GM12892 (cell line): ENCODE measurements around the gene SCAMP5.
A peak's percentile ranks its signal among the peaks of the same experiment; 100 is the strongest.

Source experiments
- DNase-seq: peaks from one replicate; pipeline ENCODE4 v3.0.0; 2011; ENCODE audit not compliant: insufficient read length
- FAIRE-seq: peaks from 2 replicates; lab custom pipeline; 2011; peaks lifted over from hg19 to GRCh38; lab: Jason Lieb, UNC
- POLR2A ChIP-seq: IDR thresholded peaks from 2 replicates; pipeline ENCODE4 v1.6.1; 2011; ENCODE audit warnings: low read depth, low read length, control low read depth
- POLR2AphosphoS5 ChIP-seq: IDR thresholded peaks from 2 replicates; pipeline ENCODE4 v1.6.1; 2011; ENCODE audit warnings: low read depth, low read length, control low read depth
- TAF1 ChIP-seq: IDR thresholded peaks from 2 replicates; pipeline ENCODE4 v1.6.1; 2011; ENCODE audit warnings: low read depth, mild to moderate bottlenecking, control low read depth, low read length, borderline replicate concordance

SCAMP5 gene

DNA sequence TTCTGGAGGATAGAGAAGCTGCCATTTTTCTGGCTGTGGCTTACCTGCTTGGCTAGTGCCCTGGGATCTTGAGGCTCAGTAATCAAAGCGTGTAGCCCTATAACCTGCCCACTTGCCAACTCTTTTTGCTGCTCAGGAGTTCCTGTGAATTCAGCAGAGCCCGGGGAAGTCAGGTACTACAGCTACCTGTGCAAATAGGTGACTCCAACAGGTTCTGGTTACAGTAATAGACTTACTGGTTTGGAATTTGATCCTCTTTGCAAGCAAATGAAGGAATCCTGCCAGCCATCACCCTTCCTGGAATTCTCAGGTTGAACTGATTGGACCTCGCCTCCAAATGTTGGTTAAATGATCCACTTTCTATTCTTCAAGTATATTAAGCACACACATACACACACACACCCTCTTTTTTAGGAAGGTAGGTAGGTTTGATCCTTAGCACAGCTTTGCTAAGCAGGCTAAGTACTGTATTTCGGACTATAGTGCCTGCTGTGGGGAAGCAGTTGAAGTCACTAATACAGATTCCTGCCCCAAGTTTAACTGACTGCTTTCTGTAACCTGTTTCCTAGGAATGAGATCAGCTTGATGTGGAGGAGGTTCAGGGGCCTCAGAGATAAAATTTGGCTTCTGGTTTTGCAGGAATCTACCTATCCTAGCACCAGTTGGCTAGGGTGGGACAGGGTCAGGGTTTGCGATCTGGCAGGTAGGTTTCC, 30.3 kb downstream of the SCAMP5 start:
- no peak for TF ChIP-seq POLR2AphosphoS5
- TF ChIP-seq TAF1, result no peak
- TF ChIP-seq POLR2A, result no peak
- no peak for FAIRE-seq
- no peak for DNase-seq

DNA sequence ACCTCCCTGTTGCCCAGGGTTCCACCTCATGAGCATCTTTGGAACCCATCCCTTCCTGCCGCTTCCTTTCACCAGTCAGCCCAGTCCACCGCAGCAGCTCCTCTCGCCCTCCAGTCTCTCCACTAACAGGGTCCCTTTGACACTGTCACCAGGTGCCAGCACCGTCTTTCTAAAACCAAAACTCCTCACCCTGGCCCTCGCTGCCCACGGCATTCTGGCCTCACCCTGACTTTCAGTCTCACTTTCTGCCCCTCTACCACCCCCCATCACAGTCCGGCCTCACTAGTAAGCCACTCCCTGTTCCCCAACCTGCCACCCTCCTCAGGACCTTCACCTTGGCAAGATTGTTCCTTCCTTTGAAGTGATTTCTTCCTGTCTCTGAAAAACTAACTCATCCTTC, 32.2 kb downstream of the SCAMP5 start:
- no peak for TF ChIP-seq TAF1
- no peak for TF ChIP-seq POLR2A
- no peak for TF ChIP-seq POLR2AphosphoS5
- DNase-seq (no peak), FAIRE-seq (no peak)

DNA sequence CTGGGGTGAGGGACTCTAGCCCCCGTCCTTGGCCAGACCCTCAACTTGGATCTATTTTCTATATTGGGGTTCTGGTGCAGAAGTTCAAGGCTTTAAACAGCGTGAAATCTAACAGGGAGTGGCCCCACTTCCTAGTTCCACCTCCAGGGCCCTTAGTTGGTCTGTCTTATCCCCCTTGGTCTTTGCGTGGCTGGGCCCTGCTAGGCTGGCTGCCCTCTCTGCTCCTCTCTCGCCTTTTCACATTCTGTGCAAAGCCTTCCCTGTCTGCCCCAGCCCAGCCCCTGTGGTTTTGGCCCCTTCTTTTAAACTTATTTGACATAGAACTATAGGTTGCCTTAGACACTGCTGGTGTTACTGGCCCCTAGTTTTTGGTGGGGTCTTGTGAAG, 33.6 kb downstream of the SCAMP5 start:
- no peak for TF ChIP-seq POLR2A
- TF ChIP-seq POLR2AphosphoS5, result no peak
- no peak for TF ChIP-seq TAF1
- DNase-seq (no peak), FAIRE-seq (no peak)

DNA sequence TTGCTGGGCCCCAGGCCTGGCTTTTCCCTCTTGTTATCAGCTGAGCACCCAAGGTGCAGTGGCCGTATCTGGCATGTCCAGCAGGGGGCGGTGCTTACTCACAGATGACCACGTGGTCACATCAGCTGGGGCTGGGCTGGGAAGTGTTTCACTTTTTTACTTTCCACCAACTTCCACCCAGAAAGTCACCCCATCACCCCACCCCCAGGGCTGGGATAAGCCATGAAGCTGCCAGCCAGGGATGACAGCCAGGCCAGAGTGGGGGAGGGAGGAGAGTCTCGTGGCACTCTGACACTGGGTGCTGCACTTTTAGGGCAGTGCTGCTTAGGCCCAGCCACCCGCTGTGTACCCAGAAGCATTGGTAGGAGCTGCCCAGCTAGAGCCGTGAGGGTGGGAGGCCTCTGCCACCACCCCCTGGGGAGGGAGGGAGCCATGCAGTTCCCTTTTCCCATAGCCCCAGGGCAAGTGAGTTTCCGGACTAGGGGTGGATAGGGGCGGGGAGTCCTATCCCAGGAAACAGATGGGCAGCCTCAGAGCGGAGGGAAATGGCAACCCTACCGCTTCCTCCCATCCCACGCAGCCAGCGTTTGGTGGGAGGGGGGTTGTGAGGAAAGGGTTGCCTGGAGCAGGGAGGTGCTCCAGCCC, 34.1 kb downstream of the SCAMP5 start:
- TF ChIP-seq POLR2A, result no peak
- TF ChIP-seq POLR2AphosphoS5, result no peak
- no peak for TF ChIP-seq TAF1
- FAIRE-seq, result peak; percentile 94
- DNase-seq, result peak; percentile 68

DNA sequence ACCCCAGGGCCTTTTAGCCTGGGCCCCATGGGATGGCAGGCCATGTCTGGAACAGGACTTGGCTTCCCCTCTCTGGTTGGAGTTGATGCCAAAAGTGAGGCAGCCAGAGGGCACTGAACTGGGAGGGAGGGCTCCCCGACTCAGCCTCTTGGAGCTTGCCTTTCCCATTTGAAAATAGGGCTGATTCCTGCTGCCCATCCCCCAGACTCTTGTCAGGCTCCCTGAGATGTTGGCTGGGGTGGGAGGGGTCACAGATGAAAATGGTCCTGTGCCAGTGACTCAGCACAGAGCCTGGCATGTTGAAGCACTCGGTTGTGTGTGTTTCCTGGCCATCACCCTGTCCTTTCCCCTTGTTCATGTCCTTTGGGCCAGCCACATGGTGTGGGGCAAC, 34.7 kb downstream of the SCAMP5 start:
- TF ChIP-seq POLR2A (no peak), TAF1 (no peak), POLR2AphosphoS5 (no peak)
- DNase-seq (no peak), FAIRE-seq (no peak)

DNA sequence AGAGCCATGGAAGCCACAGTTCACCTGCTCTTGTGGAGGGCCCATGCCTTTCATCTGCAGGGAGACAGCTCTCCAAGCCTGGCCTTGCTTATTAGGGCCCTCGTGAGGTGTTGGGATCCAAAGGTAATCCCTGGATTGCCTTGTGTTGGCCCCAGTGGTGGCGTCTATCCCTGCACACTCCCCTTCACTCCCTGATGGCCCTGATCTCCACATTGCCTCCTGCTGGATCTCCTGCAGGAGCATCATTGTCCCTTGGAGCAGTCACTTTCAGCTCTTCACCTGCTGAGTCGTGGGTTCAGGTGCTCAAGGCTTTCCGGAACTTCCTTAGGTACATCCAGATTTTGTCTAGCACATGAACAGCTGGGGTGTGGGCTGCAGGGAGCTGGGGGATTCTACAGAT, 35.1 kb downstream of the SCAMP5 start:
- TF ChIP-seq POLR2AphosphoS5 (no peak), POLR2A (no peak), TAF1 (no peak)
- FAIRE-seq (no peak), DNase-seq (no peak)

DNA sequence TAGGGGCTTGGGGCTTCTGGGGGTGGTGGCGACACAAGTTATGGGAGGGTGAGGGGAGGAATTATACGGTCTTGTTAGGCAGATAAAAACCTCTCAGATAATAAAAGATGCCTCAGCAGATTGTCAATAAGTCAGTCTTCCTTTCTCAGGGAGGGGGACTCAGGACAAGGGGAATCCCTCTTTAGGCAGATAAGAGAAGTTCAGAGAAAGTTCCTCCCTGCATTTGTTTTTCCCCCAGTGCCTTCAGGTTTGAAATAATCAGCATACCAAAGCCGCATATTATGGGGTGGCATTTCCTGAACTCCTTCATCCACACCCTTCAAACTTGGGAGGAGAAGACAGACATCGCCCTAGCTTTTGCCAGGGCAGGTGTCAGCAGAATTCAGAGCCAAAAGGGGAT, 36.5 kb downstream of the SCAMP5 start:
- DNase-seq (no peak), FAIRE-seq (no peak)
- TF ChIP-seq POLR2AphosphoS5, result no peak

DNA sequence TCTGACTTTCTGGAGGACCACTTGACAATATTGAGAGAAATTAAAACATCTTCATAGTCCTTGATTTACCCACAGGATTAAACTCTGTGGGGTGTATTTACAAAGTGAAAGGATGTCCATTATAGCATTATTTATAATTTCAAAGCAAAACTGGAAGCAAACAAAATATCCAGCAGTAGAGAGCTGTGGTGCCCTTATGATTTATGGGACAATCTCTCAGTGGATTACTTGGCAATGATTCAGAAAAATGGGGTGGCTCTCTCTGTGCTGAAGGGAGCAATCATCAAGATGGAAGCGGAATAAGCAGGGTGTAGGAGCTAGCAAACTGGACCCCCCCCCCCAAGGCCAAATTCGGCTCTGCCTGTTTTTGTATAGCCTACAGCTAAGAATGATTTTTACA, 37.0 kb downstream of the SCAMP5 start:
- no peak for TF ChIP-seq POLR2AphosphoS5
- TF ChIP-seq TAF1, result no peak
- no peak for TF ChIP-seq POLR2A
- DNase-seq, result no peak
- no peak for FAIRE-seq

DNA sequence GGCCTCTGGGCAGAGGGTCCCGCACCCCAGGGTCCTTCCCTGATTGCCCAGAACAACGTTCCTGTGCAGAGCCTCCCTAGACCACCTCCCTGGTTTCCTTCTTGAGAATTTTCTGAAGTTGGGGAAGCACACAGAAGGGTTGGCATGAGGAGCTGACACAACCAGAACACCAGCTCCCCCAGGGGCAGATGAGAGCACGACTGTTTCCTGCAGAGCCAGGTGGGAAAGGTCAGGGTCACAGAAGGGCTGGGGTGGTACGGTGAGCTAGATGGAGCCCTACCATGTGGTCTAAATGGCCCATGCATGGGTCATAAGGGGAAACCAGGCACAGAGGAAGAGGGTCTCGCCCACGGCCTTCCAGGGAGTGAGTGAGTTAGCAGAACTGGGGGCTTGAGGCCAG, 38.4 kb downstream of the SCAMP5 start:
- FAIRE-seq (no peak), DNase-seq (no peak)
- TF ChIP-seq TAF1 (no peak), POLR2A (no peak), POLR2AphosphoS5 (no peak)

DNA sequence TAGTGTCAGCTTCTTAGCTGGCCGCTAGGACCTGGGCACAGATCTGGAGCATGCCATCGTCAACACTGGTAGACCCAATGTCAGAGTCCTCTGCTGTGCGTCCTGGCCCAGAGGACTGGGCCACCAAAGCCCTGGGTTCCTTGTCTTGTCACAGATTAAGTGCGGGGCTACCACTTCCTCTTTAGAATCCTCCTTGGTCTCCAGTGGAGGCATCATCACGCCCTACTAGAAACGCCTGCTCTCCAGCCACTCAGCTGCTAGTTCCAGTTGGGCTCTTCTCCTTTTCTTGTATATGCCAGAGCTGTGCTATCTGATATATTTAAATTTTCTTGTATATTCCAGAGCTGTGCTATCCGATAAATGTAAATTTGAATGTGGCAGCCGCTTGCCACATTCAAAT, 39.3 kb downstream of the SCAMP5 start:
- no peak for DNase-seq
- TF ChIP-seq POLR2AphosphoS5 (no peak), POLR2A (no peak), TAF1 (no peak)
- FAIRE-seq, result no peak

DNA sequence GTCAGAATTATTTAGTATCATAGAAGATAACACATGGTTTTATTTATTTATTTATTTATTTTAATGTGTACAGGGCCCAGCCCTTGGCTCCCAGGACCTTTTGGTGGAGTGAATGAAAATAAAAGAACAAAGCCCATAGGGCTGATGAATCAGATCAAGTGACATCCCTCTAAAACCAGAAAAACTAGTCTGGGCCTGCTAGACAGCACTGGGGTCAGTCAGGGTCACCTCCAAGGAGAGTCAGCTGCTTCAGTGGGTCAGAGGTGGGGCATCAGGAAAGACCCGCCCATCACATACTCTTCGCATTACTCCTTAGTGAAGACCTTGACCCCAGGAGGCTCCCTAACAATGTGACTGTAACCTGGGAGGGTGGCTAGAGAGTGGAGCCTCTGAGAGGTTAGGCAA, 40.9 kb downstream of the SCAMP5 start:
- TF ChIP-seq TAF1, result no peak
- TF ChIP-seq POLR2AphosphoS5, result no peak
- TF ChIP-seq POLR2A, result no peak
- DNase-seq (no peak), FAIRE-seq (no peak)

DNA sequence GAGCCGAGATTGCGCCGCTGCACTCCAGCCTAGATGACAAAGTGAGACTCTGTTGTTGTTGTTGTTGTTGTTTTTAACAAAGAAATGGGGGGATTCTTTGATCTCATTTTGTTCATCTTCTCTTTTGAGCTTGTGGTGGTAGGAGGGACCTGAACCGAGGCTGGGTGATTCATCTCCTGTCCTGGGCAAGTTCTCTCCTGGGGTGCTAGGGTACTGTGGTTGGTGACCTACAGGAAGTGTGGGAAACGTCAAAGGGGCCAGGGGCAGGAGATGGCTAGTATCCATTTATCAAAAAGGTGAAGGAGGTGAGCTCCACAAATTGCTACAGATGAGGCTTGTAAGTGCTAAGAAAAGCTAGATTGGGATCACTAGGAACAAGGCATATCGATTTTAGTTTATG, 42.3 kb downstream of the SCAMP5 start:
- no peak for TF ChIP-seq TAF1
- no peak for TF ChIP-seq POLR2AphosphoS5
- no peak for TF ChIP-seq POLR2A
- no peak for DNase-seq
- FAIRE-seq, result no peak

DNA sequence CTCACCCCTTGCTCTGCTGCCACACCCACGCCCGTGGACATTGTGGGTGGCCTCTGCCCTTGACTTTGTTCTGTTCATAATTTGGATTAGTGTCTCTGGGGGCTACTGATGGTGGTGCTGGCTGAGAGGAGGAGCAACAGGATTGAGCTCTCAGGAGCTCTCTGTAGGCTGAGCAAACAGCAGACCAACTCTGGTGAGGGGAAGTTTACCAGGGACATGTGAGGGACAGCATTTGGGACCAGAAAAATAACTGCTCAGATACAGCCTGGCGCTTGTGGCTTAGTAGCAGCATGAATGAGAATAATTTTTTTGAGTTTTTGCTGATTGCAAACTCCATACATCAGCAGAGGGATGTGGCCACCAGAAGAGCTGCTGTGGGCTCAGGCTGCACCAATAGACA, 42.9 kb downstream of the SCAMP5 start:
- DNase-seq (no peak), FAIRE-seq (peak; percentile 17)
- TF ChIP-seq POLR2A (no peak), POLR2AphosphoS5 (no peak), TAF1 (no peak)
